GM13977 (cell line): ENCODE data around the gene RAMAC.
A peak's percentile ranks its signal among the peaks of the same experiment; 100 is the strongest.
"Not testable (repeated sequence)": the region's sequence is repeated elsewhere in the genome, so short reads cannot be mapped to it uniquely, and the experiment has no call there.

ENCODE experiments used
- DNase-seq: peaks from one replicate; pipeline ENCODE4 v3.0.0; 2012; ENCODE audit warnings: low spot score
- CTCF ChIP-seq: IDR thresholded peaks from 2 replicates; pipeline ENCODE4 v1.5.1; 2012; ENCODE audit warnings: mild to moderate bottlenecking, control low read depth; ENCODE audit not compliant: insufficient read depth; ENCODE audit errors: extremely low read depth, missing control alignments
- in situ Hi-C: fragments of 300-500 bp; cut with MboI; formaldehyde crosslinking; loops from one replicate; pipeline ENCODE4 v1.12.0; 2022; ENCODE audit warnings: low sequenced_read_pairs, low pct_unique_long_range_greater_than_20kb, mixed read lengths, inconsistent platforms; ENCODE audit not compliant: unreplicated experiment

Gene RAMAC

GRCh38 chr15:82992436-82992998 lies 6.5 kb downstream of the RAMAC start:
- DNase-seq, result no peak
- no peak for TF ChIP-seq CTCF
- in situ Hi-C loops, result no loop called here

- in situ Hi-C loops, result no loop called here
- no peak for TF ChIP-seq CTCF
- no peak for DNase-seq
Observed at GRCh38 chr15:82993144-82993543, 7.1 kb downstream of the RAMAC start.

GRCh38 chr15:82995076-82995475 lies 9.1 kb downstream of the RAMAC start:
- no peak for DNase-seq
- no peak for TF ChIP-seq CTCF
- in situ Hi-C loops, result no loop called here

GRCh38 chr15:82995938-82996337 lies 9.9 kb downstream of the RAMAC start:
- no peak for TF ChIP-seq CTCF
- no peak for DNase-seq
- in situ Hi-C loops, result no loop called here

GRCh38 chr15:82999426-82999825 lies 13.4 kb downstream of the RAMAC start:
- DNase-seq, result no peak
- in situ Hi-C loops, result no loop called here
- no peak for TF ChIP-seq CTCF

GRCh38 chr15:82999905-83000671 lies 14.1 kb downstream of the RAMAC start:
- TF ChIP-seq CTCF, result peak; percentile 51
- in situ Hi-C loops, result loop anchor here (10.0 to 25.0 kb wide), 2 partner anchors 387 to 465 kb away; no protein-coding TSS in a partner anchor
- peak; percentile 77 for DNase-seq

GRCh38 chr15:83000672-83001031 lies 14.6 kb downstream of the RAMAC start:
- in situ Hi-C loops, result loop anchor here (10.0 to 25.0 kb wide), 2 partner anchors 387 to 466 kb away; no protein-coding TSS in a partner anchor
- DNase-seq, result not testable (repeated sequence)
